Skeletal muscle tissue (tissue), 4 donors: ENCODE data around the gene GPR32. TPM values are rescaled to one million over a fixed set of nuclear protein-coding genes. Genes with fewer than 3 reads are reported as not detected.
A peak's percentile ranks its signal among the peaks of the same experiment; 100 is the strongest.

ENCODE experiments used
- H3K27ac ChIP-seq: one replicate; pipeline ENCODE4 v1.7.0; 2013; ENCODE audit warnings: mild to moderate bottlenecking, low read depth, low read length, inconsistent platforms
- H3K27me3 ChIP-seq, 3 donors: one replicate each; pipeline ENCODE4 v1.7.0; 2013; ENCODE audit warnings: low read length in 3 of 3; ENCODE audit not compliant: control insufficient read depth in 3 of 3, insufficient read depth in 3 of 3
- H3K36me3 ChIP-seq, 3 donors: one replicate each; pipeline ENCODE4 v1.7.0; 2013; ENCODE audit warnings: low read length in 3 of 3; ENCODE audit not compliant: control insufficient read depth in 3 of 3, insufficient read depth in 3 of 3
- H3K4me1 ChIP-seq, 3 donors: one replicate each; pipeline ENCODE4 v1.7.0; 2013; ENCODE audit warnings: low read length in 3 of 3, mild to moderate bottlenecking in 3 of 3; ENCODE audit not compliant: control insufficient read depth in 3 of 3, insufficient read depth in 3 of 3
- H3K4me3 ChIP-seq, 3 donors: one replicate each; pipeline ENCODE4 v1.7.0; 2013; ENCODE audit warnings: low read length in 3 of 3
- H3K9ac ChIP-seq, 3 donors: one replicate each; pipeline ENCODE4 v1.7.0; 2013; ENCODE audit warnings: low read length in 3 of 3, mild to moderate bottlenecking in 3 of 3, moderate library complexity in 2 of 3, low read depth in 1 of 3
- H3K9me3 ChIP-seq, 3 donors: one replicate each; pipeline ENCODE4 v1.7.0; 2013; ENCODE audit warnings: low read length in 3 of 3; ENCODE audit not compliant: control insufficient read depth in 3 of 3
- total RNA-seq: library from RNA; depleted of rRNA; stranded (reverse); fragments of >200 nt; gene quantifications from one replicate; pipeline ENCODE4 v1.2.3, GENCODE V29; 2014
- donor health status: Osteomylitis.

The GPR32 gene
- total RNA-seq, 1 donor from 2014 or later = not detected

DNA sequence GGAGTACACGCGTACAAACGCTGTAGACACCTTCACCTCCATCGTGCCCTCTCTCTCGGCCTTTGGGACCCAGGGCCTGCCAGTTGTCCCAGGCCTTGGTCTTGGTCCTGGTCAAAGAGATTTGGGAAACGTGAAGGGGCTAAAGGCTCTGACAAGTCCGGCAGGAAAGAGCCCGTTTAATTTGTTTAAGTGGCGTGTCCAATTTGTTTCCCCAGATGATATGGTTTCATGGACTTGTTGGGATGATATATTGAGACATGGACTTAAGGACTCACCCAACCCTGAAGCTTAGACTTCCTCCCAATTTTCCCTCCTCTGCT lies 44.4 kb upstream of the GPR32 start:
- Histone ChIP-seq H3K36me3 (no peaks in the 10 kb centered on the region), H3K4me3 (peak overlapping the region; percentile 63 to 79 (median 73)), H3K27me3 (peaks cover 14 to 62% (median 39%) of the 10 kb centered on the region in 3 donors), H3K9me3 (no peaks in the 10 kb centered on the region), H3K9ac (peak overlapping the region in 1 of 3 donors; percentile 66), H3K4me1 (peaks cover 8 to 28% (median 16%) of the 10 kb centered on the region in 3 donors), H3K27ac (no peak overlapping the region)

DNA sequence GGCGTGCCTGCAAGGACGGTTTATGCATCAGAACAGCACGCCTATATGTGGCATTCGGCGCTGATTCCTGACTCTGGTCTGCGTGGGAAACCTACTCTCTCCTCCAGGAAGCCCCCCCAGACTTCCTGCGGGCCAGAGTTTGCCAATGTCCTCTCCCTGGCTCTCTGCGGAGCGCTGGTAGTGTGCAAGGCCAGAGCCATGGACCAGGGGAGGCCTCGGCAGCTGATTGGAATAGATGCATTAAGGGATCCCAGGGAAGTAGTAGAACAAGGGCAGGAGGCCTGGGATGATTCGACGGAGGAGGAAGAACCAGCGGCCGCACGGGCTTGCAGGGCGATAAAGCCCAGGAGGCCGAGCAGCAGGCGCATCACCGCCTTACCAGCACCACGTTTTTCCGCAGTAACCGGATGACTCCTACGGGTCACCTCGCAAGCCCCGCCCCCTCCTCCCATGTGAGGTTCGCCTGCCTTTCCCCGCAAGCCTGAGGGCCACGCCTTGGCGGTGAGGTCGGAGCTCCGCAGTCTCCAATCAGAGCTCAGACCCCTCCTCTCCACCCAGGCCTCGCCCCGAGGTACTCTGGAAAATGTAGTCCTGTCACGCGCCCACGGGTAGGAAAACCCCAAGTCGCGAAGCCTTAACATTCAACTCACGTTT lies 42.1 kb upstream of the GPR32 start:
- no peak overlapping the region for H3K9ac ChIP-seq
- H3K27ac ChIP-seq = no peak overlapping the region
- H3K4me3 ChIP-seq = peak overlapping the region in 1 of 3 donors; percentile 13
- H3K9me3 ChIP-seq = no peaks in the 10 kb centered on the region
- H3K4me1 ChIP-seq = peaks cover 8 to 25% (median 12%) of the 10 kb centered on the region in 3 donors
- H3K27me3 ChIP-seq = peaks cover 19 to 48% (median 33%) of the 10 kb centered on the region in 3 donors
- no peaks in the 10 kb centered on the region for H3K36me3 ChIP-seq

DNA sequence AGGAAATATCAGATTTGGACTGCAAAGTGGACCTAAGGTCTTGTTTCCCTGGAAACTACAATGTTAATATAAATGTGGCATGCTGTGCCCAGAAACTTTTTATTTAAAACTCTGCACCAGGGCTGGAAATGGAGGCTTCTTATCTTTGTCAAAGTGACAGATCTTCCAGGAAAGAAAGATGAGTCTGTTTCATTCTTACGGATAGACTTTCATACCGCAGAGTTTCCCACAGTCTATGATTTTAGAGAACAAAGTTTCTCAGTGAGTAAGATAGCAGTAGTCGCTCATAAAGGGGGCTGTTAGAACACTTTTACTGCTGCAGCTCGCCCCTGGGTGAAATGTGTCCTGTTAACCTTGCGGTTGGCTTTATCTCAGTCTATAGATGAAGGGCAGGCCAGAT lies 40.4 kb upstream of the GPR32 start:
- H3K27me3 ChIP-seq = peaks cover 14 to 33% (median 22%) of the 10 kb centered on the region in 3 donors

DNA sequence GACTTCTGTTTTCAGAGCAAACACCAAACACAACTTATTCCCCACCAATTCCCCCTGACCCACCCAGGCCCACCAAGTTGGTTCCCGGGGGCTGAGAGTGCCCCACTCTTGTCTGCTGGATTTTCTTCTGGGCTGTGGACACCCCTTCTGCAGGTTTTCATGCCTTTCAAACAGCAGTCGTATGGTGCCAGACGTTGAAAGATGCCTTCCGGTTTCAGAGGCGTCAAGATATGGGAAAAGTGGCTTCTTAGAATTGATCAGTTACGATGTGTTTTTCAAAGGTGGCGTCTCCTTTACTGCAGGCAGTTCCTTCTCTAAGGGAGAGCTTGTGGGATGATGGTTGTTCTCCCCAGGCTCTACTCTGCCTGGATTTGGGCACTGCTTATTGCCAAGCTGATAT lies 34.4 kb upstream of the GPR32 start:
- no peaks in the 10 kb centered on the region for H3K36me3 ChIP-seq
- H3K4me3 ChIP-seq = no peak overlapping the region
- no peaks in the 10 kb centered on the region for H3K9me3 ChIP-seq
- H3K9ac ChIP-seq = no peak overlapping the region
- H3K4me1 ChIP-seq = no peaks in the 10 kb centered on the region
- H3K27me3 ChIP-seq = peaks cover 13 to 30% (median 25%) of the 10 kb centered on the region in 3 donors
- no peak overlapping the region for H3K27ac ChIP-seq

More for the DNA sequence above, 40.4 kb upstream of the GPR32 start:
- Histone ChIP-seq H3K4me3 (no peak overlapping the region), H3K9ac (no peak overlapping the region), H3K9me3 (no peaks in the 10 kb centered on the region), H3K36me3 (no peaks in the 10 kb centered on the region), H3K27ac (no peak overlapping the region), H3K4me1 (peaks cover 3 to 15% (median 10%) of the 10 kb centered on the region in 3 donors)

DNA sequence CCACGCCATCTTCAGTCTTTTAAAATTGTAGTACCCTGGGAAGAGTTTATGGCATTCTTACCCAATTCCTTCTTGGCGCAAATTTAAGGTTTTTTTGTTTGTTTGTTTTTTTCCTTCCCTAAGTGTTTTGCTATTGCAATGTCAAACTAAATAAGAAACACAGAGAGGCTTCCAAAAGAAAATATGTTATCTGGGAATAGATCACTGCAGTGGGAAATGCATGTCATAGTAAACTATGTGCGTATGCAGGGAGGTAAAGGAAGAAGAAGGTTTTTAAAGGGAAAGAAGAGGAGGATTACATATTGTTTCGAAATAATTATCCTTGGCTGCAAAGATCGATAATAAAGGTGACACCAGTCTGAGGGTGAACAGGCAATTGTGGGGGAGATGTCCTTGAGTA lies 33.9 kb upstream of the GPR32 start:
- H3K4me3 ChIP-seq = no peak overlapping the region
- no peaks in the 10 kb centered on the region for H3K36me3 ChIP-seq
- H3K4me1 ChIP-seq = no peaks in the 10 kb centered on the region
- no peaks in the 10 kb centered on the region for H3K9me3 ChIP-seq
- H3K27ac ChIP-seq = no peak overlapping the region
- no peak overlapping the region for H3K9ac ChIP-seq
- peaks cover 13 to 35% (median 28%) of the 10 kb centered on the region in 3 donors for H3K27me3 ChIP-seq

DNA sequence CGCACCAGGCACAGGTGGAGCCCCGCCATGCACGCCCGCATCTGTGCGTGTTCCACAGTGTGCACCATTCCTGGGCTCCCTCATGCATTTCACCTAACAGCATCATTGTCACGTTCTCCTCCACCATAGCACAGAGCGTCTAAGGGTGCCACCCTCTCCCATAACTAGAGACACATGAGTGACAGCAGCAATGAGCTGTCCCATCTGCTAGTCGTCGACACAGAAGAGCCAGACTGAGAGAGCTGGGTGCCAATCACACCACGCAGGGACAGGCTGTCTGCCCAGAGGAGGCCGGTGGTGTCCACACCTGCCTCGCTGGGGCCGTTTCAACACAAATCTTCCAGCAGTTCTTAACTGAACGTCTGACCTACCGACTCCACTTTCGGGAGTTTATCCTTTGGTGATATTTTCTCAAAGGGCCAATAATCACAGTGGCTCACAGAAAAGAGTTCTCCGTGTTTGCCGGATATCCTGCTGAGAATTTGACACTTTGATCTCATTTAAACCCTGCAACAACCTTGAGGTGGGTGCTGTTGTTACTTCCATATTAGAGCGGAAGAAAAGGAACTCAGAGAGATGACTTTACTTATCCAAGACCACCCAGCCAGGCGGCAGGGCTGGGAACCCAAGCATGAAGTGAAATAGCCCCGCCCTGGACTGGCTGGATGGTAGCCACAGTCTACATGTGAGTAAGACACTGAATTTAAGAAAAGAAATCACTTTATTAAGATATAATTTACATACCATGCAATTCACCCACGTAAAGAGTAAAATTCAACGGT lies 30.9 kb upstream of the GPR32 start:
- Histone ChIP-seq H3K36me3 (no peaks in the 10 kb centered on the region), H3K4me3 (no peak overlapping the region), H3K9me3 (no peaks in the 10 kb centered on the region), H3K9ac (no peak overlapping the region), H3K4me1 (no peaks in the 10 kb centered on the region), H3K27ac (no peak overlapping the region), H3K27me3 (peaks cover 19 to 39% (median 28%) of the 10 kb centered on the region in 3 donors)

DNA sequence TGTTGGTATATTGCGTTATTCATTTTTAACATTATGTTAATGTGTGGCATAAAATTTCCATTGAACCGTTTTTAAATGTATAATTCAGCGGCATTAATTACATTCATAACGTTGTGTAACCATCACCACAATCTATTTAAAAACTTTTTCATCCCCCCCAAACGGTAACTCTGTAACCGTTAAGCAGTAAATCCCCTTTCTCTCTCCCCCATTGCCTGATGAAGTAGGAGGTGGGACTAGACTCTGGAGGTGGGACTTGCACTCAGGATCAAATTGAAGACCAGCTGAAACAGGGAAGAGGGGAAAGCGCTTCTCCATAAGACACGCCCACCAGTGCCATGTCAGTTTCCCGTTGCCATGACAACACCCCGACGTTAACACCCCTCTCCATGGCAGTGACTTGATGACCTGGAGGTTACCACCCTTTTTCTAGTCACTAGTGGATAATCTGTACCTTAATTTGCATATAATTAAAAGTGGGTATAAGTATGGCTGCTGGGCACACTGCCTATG lies 30.3 kb upstream of the GPR32 start:
- no peaks in the 10 kb centered on the region for H3K4me1 ChIP-seq

DNA sequence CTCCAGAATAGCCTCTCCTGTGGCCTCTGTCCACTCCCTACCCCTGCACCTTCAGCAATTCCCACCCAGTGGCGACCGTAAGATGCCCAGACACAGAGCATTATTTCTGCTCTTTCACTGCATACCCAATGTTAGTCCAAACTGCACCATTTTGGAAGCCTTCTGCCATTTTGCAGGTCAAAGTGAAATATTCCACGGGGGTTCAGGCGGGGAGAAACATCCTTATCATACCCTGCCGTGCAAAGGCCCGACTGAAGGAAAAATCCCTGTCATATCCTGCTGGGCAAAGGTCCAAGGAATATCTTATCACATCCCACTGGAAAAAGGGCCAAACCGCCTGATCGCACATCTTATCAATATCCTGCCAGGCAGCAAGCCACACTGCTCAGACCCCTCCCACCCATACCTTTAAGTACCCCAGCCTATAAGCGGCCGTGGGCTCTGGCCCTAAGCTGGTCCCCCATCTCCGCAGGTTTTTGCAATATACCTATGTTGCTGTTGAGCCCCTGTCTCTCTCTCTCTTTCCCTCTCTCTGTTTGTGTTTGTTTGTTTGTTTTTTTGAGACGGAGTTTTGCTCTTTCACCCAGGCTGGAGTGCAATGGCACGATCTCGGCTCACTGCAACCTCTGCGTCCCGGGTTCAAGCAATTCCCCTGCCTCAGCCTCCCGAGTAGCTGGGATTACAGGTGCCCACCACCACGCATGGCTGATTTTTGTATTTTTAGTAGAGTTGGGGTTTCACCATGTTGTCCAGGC lies 28.9 kb upstream of the GPR32 start:
- no peaks in the 10 kb centered on the region for H3K9me3 ChIP-seq
- no peaks in the 10 kb centered on the region for H3K4me1 ChIP-seq
- H3K27ac ChIP-seq = no peak overlapping the region
- H3K36me3 ChIP-seq = no peaks in the 10 kb centered on the region
- H3K27me3 ChIP-seq = peaks cover 19 to 34% (median 22%) of the 10 kb centered on the region in 3 donors
- no peak overlapping the region for H3K4me3 ChIP-seq
- H3K9ac ChIP-seq = no peak overlapping the region

More for the DNA sequence above, 30.3 kb upstream of the GPR32 start:
- Histone ChIP-seq H3K4me3 (no peak overlapping the region), H3K9me3 (no peaks in the 10 kb centered on the region), H3K36me3 (no peaks in the 10 kb centered on the region), H3K27ac (no peak overlapping the region), H3K27me3 (peaks cover 19 to 39% (median 28%) of the 10 kb centered on the region in 3 donors), H3K9ac (no peak overlapping the region)

DNA sequence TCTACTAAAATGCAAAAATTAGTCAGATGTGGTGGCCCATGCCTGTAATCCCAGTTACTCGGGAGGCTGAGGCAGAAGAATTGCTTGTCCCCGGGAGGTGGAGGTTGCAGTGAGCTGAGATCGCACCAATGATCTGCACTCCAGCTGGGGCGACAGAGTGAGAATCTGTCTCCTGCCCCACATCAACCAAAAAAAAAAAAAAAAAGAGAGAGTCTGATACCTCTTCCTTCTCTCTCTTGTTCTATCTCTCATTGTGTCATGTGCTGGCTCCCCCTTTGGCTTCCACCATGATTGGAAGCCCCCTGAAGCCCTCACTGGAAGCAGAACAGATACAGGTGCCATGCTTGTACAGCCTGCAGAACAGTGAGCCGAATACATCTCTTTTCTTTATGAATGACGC lies 26.7 kb upstream of the GPR32 start:
- no peaks in the 10 kb centered on the region for H3K9me3 ChIP-seq
- no peak overlapping the region for H3K4me3 ChIP-seq
- H3K9ac ChIP-seq = no peak overlapping the region
- H3K27ac ChIP-seq = no peak overlapping the region
- H3K4me1 ChIP-seq = no peaks in the 10 kb centered on the region
- no peaks in the 10 kb centered on the region for H3K36me3 ChIP-seq
- peaks cover 15 to 31% (median 16%) of the 10 kb centered on the region in 3 donors for H3K27me3 ChIP-seq
